Endothelial cell (in vitro differentiated cells): ENCODE results near the gene DNAH17. TPM values are rescaled to one million over a fixed set of nuclear protein-coding genes. Genes with fewer than 3 reads are reported as not detected.

Source experiments
- DNase-seq: peaks from one replicate; pipeline ENCODE4 v3.0.0; 2021; ENCODE audit warnings: low spot score
- H3K27ac Mint-ChIP-seq: one replicate; pipeline ENCODE4 v1.8.0; 2021; ENCODE audit warnings: mixed read lengths, inconsistent platforms; ENCODE audit not compliant: unreplicated experiment
- H3K27me3 Mint-ChIP-seq: one replicate; pipeline ENCODE4 v1.8.0; 2021; ENCODE audit warnings: mild to moderate bottlenecking, moderate library complexity, mixed read lengths, inconsistent platforms; ENCODE audit not compliant: unreplicated experiment
- H3K36me3 Mint-ChIP-seq: one replicate; pipeline ENCODE4 v1.8.0; 2021; ENCODE audit warnings: mild to moderate bottlenecking, low read depth, mixed read lengths, inconsistent platforms; ENCODE audit not compliant: unreplicated experiment
- H3K4me1 Mint-ChIP-seq: one replicate; pipeline ENCODE4 v1.8.0; 2021; ENCODE audit warnings: mild to moderate bottlenecking, mixed read lengths, inconsistent platforms; ENCODE audit not compliant: unreplicated experiment
- H3K4me3 Mint-ChIP-seq: one replicate; pipeline ENCODE4 v1.8.0; 2021; ENCODE audit warnings: mild to moderate bottlenecking, mixed read lengths, inconsistent platforms; ENCODE audit not compliant: unreplicated experiment
- H3K9me3 Mint-ChIP-seq: one replicate; pipeline ENCODE4 v1.8.0; 2021; ENCODE audit warnings: mixed read lengths, inconsistent platforms; ENCODE audit not compliant: unreplicated experiment
- CTCF ChIP-seq: fragments of 200-600 bp; sonication (generic); IDR thresholded peaks from one replicate; pipeline ENCODE4 v1.5.0; 2021; ENCODE audit warnings: antibody characterized with exemption; ENCODE audit not compliant: unreplicated experiment
- total RNA-seq: library from RNA; stranded (reverse); fragmentation: NEBNext Ultra II Directional; extraction: Animal tissue kit (Norgen Biotek cat#: 25700); gene quantifications from one replicate; pipeline ENCODE4 v1.2.1, GENCODE V29; 2021; ENCODE audit not compliant: unreplicated experiment

The DNAH17 gene
- total RNA-seq, 1 donor from 2014 or later, result 1.0 TPM

- Mint-ChIP-seq H3K27me3 (peaks cover 5% of the 10 kb centered on the region), H3K9me3 (no peaks in the 10 kb centered on the region), H3K27ac (no peak overlapping the region), H3K4me3 (no peak overlapping the region), H3K36me3 (no peaks in the 10 kb centered on the region), H3K4me1 (peaks cover 2% of the 10 kb centered on the region)
- no peak for DNase-seq
- TF ChIP-seq CTCF, result no peak
Observed at GRCh38 chr17:78525511-78526160, 51.6 kb downstream of the DNAH17 start.

- peaks cover 2% of the 10 kb centered on the region for H3K4me1 Mint-ChIP-seq
- DNase-seq, result no peak
- peaks cover 5% of the 10 kb centered on the region for H3K27me3 Mint-ChIP-seq
- no peak for TF ChIP-seq CTCF
- H3K4me3 Mint-ChIP-seq, result no peak overlapping the region
- no peaks in the 10 kb centered on the region for H3K9me3 Mint-ChIP-seq
- no peaks in the 10 kb centered on the region for H3K36me3 Mint-ChIP-seq
- H3K27ac Mint-ChIP-seq, result no peak overlapping the region
Observed at GRCh38 chr17:78524870-78525510, 52.2 kb downstream of the DNAH17 start.

- no peaks in the 10 kb centered on the region for H3K9me3 Mint-ChIP-seq
- peaks cover 2% of the 10 kb centered on the region for H3K4me1 Mint-ChIP-seq
- H3K27ac Mint-ChIP-seq, result no peak overlapping the region
- no peaks in the 10 kb centered on the region for H3K36me3 Mint-ChIP-seq
- no peak overlapping the region for H3K4me3 Mint-ChIP-seq
- peaks cover 5% of the 10 kb centered on the region for H3K27me3 Mint-ChIP-seq
- no peak for TF ChIP-seq CTCF
- no peak for DNase-seq
Observed at GRCh38 chr17:78523934-78524655, 53.1 kb downstream of the DNAH17 start.

GRCh38 chr17:78522031-78522809 lies 55.0 kb downstream of the DNAH17 start:
- no peak for TF ChIP-seq CTCF
- no peaks in the 10 kb centered on the region for H3K36me3 Mint-ChIP-seq
- no peak overlapping the region for H3K27ac Mint-ChIP-seq
- H3K4me1 Mint-ChIP-seq, result peaks cover 2% of the 10 kb centered on the region
- peaks cover 5% of the 10 kb centered on the region for H3K27me3 Mint-ChIP-seq
- no peak for DNase-seq
- H3K4me3 Mint-ChIP-seq, result no peak overlapping the region
- no peaks in the 10 kb centered on the region for H3K9me3 Mint-ChIP-seq
